SK-N-SH treated with all-trans-retinoic acid at 6 μM for 48 hours (cell line): ENCODE results near the gene HRH2.
"Not testable (repeated sequence)": the region's sequence is repeated elsewhere in the genome, so short reads cannot be mapped to it uniquely, and the experiment has no call there.

Experiments
- ATAC-seq: fragments of 200-7000 bp; cut with Tn5 transposase; 3 replicates; pipeline ENCODE4 v1.9.1; 2020; ENCODE audit warnings: mild to moderate bottlenecking, moderate library complexity
- ARNTL ChIP-seq: fragments of 450-650 bp; formaldehyde crosslinking; IDR thresholded peaks from 2 replicates; pipeline ENCODE4 v1.5.0; 2020; ENCODE audit warnings: low read depth, mild to moderate bottlenecking, moderate library complexity, borderline replicate concordance
- BACH2 ChIP-seq: fragments of 250-450 bp; sonication (Bioruptor Pico); IDR thresholded peaks from 2 replicates; pipeline ENCODE4 v1.9.0; 2021; ENCODE audit warnings: mild to moderate bottlenecking, borderline replicate concordance
- CREB5 ChIP-seq: fragments of 250-450 bp; sonication (Bioruptor Pico); IDR thresholded peaks from 2 replicates; pipeline ENCODE4 v1.5.1; 2020; ENCODE audit warnings: low read depth, mild to moderate bottlenecking, moderate library complexity
- CSDC2 ChIP-seq: fragments of 250-450 bp; sonication (Bioruptor Pico); IDR thresholded peaks from 2 replicates; pipeline ENCODE4 v1.5.0; 2020; ENCODE audit warnings: mild to moderate bottlenecking, moderate library complexity
- CSRNP3 ChIP-seq: fragments of 250-450 bp; sonication (Bioruptor Pico); IDR thresholded peaks from 2 replicates; pipeline ENCODE4 v1.5.1; 2021; ENCODE audit warnings: mild to moderate bottlenecking, moderate library complexity
- ESRRG ChIP-seq: fragments of 250-450 bp; sonication (Bioruptor Pico); IDR thresholded peaks from 2 replicates; pipeline ENCODE4 v1.6.1; 2021; ENCODE audit warnings: mild to moderate bottlenecking
- OSR1 ChIP-seq: fragments of 250-450 bp; sonication (Bioruptor Pico); IDR thresholded peaks from 2 replicates; pipeline ENCODE4 v1.8.0; 2022; ENCODE audit warnings: moderate library complexity, mild to moderate bottlenecking, inconsistent platforms
- PATZ1 ChIP-seq: fragments of 250-450 bp; sonication (Bioruptor Pico); IDR thresholded peaks from 2 replicates; pipeline ENCODE4 v1.8.0; 2020; ENCODE audit warnings: mild to moderate bottlenecking, moderate library complexity, borderline replicate concordance
- PPARA ChIP-seq: fragments of 250-450 bp; sonication (Bioruptor Pico); IDR thresholded peaks from 2 replicates; pipeline ENCODE4 v1.5.0; 2020; ENCODE audit warnings: mild to moderate bottlenecking, borderline replicate concordance
- SNAI2 ChIP-seq: fragments of 250-450 bp; sonication (Bioruptor Pico); IDR thresholded peaks from 2 replicates; pipeline ENCODE4 v1.5.0; 2020; ENCODE audit warnings: mild to moderate bottlenecking, moderate library complexity
- TCF4 ChIP-seq: fragments of 250-450 bp; sonication (Bioruptor Pico); IDR thresholded peaks from 2 replicates; pipeline ENCODE4 v1.8.0; 2021; ENCODE audit warnings: mild to moderate bottlenecking, moderate library complexity, borderline replicate concordance
- ZC3H10 ChIP-seq: fragments of 250-450 bp; sonication (Bioruptor Pico); IDR thresholded peaks from 2 replicates; pipeline ENCODE4 v1.5.1; 2021; ENCODE audit warnings: mild to moderate bottlenecking, moderate library complexity
- ZFP3 ChIP-seq: fragments of 250-450 bp; sonication (Bioruptor Pico); IDR thresholded peaks from 2 replicates; pipeline ENCODE4 v1.5.0; 2020; ENCODE audit warnings: mild to moderate bottlenecking, moderate library complexity
- ZFP30 ChIP-seq: fragments of 450-650 bp; formaldehyde crosslinking; IDR thresholded peaks from 2 replicates; pipeline ENCODE4 v1.5.0; 2022; ENCODE audit warnings: mild to moderate bottlenecking, moderate library complexity
- ZNF565 ChIP-seq: fragments of 450-650 bp; formaldehyde crosslinking; conservative IDR thresholded peaks from 2 replicates; pipeline ENCODE4 v1.5.0; 2020; ENCODE audit warnings: low read depth, mild to moderate bottlenecking, moderate library complexity
- ZNF70 ChIP-seq: fragments of 450-650 bp; formaldehyde crosslinking; IDR thresholded peaks from 2 replicates; pipeline ENCODE4 v1.5.0; 2020; ENCODE audit warnings: mild to moderate bottlenecking, moderate library complexity
- ZNF8 ChIP-seq: fragments of 450-650 bp; formaldehyde crosslinking; IDR thresholded peaks from 2 replicates; pipeline ENCODE4 v1.5.0; 2020; ENCODE audit warnings: mild to moderate bottlenecking, moderate library complexity
- TF ChIP-seq, protein P1 (sequence below): fragments of 250-450 bp; sonication (Bioruptor Pico); IDR thresholded peaks from 2 replicates; pipeline ENCODE4 v1.8.0; 2021; ENCODE audit warnings: low read depth, mild to moderate bottlenecking, moderate library complexity, borderline replicate concordance
- TF ChIP-seq, protein P2 (sequence below): fragments of 250-450 bp; sonication (Bioruptor Pico); IDR thresholded peaks from 2 replicates; pipeline ENCODE4 v1.5.0; 2020; ENCODE audit warnings: mild to moderate bottlenecking, moderate library complexity

Gene HRH2

GRCh38 chr5:175753536-175754402 lies 95.9 kb downstream of the HRH2 start:
- ATAC-seq = no peak
- TF ChIP-seq, protein P1, sequence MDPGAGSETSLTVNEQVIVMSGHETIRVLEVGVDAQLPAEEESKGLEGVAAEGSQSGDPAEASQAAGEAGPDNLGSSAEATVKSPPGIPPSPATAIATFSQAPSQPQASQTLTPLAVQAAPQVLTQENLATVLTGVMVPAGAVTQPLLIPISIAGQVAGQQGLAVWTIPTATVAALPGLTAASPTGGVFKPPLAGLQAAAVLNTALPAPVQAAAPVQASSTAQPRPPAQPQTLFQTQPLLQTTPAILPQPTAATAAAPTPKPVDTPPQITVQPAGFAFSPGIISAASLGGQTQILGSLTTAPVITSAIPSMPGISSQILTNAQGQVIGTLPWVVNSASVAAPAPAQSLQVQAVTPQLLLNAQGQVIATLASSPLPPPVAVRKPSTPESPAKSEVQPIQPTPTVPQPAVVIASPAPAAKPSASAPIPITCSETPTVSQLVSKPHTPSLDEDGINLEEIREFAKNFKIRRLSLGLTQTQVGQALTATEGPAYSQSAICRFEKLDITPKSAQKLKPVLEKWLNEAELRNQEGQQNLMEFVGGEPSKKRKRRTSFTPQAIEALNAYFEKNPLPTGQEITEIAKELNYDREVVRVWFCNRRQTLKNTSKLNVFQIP = no peak
- TF ChIP-seq OSR1 = no peak
- TF ChIP-seq ZNF8 (CRISPR knock-in tag) = no peak
- TF ChIP-seq CSRNP3 (CRISPR knock-in tag) = no peak
- no peak for TF ChIP-seq ARNTL
- no peak for TF ChIP-seq CSDC2 (CRISPR knock-in tag)
- no peak for TF ChIP-seq ZFP3 (CRISPR knock-in tag)
- no peak for TF ChIP-seq PPARA
- no peak for TF ChIP-seq TCF4
- no peak for TF ChIP-seq CREB5
- TF ChIP-seq ZC3H10 = no peak
- no peak for TF ChIP-seq BACH2 (CRISPR knock-in tag)
- no peak for TF ChIP-seq PATZ1
- no peak for TF ChIP-seq ESRRG (CRISPR knock-in tag)
- no peak for TF ChIP-seq ZFP30
- no peak for TF ChIP-seq SNAI2 (CRISPR knock-in tag)
- TF ChIP-seq, protein P2, sequence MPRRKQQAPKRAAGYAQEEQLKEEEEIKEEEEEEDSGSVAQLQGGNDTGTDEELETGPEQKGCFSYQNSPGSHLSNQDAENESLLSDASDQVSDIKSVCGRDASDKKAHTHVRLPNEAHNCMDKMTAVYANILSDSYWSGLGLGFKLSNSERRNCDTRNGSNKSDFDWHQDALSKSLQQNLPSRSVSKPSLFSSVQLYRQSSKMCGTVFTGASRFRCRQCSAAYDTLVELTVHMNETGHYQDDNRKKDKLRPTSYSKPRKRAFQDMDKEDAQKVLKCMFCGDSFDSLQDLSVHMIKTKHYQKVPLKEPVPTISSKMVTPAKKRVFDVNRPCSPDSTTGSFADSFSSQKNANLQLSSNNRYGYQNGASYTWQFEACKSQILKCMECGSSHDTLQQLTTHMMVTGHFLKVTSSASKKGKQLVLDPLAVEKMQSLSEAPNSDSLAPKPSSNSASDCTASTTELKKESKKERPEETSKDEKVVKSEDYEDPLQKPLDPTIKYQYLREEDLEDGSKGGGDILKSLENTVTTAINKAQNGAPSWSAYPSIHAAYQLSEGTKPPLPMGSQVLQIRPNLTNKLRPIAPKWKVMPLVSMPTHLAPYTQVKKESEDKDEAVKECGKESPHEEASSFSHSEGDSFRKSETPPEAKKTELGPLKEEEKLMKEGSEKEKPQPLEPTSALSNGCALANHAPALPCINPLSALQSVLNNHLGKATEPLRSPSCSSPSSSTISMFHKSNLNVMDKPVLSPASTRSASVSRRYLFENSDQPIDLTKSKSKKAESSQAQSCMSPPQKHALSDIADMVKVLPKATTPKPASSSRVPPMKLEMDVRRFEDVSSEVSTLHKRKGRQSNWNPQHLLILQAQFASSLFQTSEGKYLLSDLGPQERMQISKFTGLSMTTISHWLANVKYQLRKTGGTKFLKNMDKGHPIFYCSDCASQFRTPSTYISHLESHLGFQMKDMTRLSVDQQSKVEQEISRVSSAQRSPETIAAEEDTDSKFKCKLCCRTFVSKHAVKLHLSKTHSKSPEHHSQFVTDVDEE = no peak
- no peak for TF ChIP-seq ZNF70 (CRISPR knock-in tag)
- TF ChIP-seq ZNF565 (CRISPR knock-in tag) = no peak

GRCh38 chr5:175759991-175760390 lies 102.1 kb downstream of the HRH2 start:
- not testable (repeated sequence) for ATAC-seq
